GM12864 (cell line): ENCODE results near the gene CDX1.

Experiments used
- DNase-seq: peaks from one replicate; pipeline ENCODE4 v3.0.0-alpha.2; 2011; ENCODE audit warnings: low read depth
- H3K4me3 ChIP-seq: 2 replicates; pipeline ENCODE4 v1.5.1; 2011; ENCODE audit warnings: mild to moderate bottlenecking, low read depth, low read length, control low read depth
- CTCF ChIP-seq: IDR thresholded peaks from 2 replicates; pipeline ENCODE4 v1.5.1; 2011; ENCODE audit warnings: low read depth, mild to moderate bottlenecking, moderate library complexity, low read length, control low read depth, inconsistent platforms; ENCODE audit errors: missing control alignments

CDX1 gene

GRCh38 chr5:150153957-150154617, 12.5 kb upstream of the CDX1 start:
- no peak for DNase-seq
- no peak overlapping the region for H3K4me3 ChIP-seq

GRCh38 chr5:150154618-150155128, 11.9 kb upstream of the CDX1 start:
- DNase-seq: no peak
- TF ChIP-seq CTCF: no peak
- no peak overlapping the region for H3K4me3 ChIP-seq

More at GRCh38 chr5:150153957-150154617, 12.5 kb upstream of the CDX1 start:
- TF ChIP-seq CTCF: peak; percentile 29

DNA sequence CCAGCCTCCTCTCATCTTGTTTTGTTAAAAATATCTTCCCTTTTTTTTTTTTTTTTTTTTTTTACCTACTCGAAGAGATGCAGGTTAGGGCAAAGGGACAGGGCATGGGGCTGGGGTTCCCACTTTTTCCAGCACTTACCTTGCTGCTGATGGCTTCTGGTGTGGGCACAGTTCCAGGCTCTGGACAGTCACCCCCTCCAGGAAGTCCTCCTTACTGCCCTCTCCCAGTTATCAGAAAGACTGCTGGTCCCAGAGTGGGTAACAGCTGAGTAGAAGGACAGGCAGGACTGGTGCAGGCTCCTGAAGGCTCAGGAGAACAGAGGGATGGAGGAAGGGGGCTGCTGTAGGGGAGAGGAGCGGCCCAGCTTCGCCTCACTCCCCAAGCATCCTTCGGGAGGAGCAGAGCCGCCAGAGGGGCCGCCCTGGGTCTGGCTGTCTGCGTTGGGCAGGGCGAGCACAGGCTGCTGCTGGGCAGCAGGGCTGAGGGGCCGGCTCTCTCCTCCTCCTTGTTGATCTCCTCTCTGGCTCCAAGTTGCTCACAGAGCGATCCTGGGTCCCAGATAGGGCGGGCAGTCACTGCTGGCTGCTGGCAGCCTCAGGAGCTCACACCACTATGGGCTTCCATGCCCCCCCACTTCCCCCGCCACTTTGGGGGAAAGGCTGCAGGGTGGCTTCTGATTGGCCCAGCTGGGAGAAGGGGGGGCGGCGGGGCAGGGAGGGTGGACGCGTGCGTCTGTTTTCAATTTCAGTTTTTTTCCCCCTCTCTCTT, 11.1 kb upstream of the CDX1 start, which contains the start of gene PDGFRB:
Gene PDGFRB, minus strand, starts transcription at position 588 of the 769 bp plus-strand sequence. CDS start 18,798 bp downstream, outside the sequence.
- no peak for DNase-seq
- no peak for TF ChIP-seq CTCF
- peak within 1 kb of the TSS; percentile 5; the same call in 1 of the 2 replicates for H3K4me3 ChIP-seq

DNA sequence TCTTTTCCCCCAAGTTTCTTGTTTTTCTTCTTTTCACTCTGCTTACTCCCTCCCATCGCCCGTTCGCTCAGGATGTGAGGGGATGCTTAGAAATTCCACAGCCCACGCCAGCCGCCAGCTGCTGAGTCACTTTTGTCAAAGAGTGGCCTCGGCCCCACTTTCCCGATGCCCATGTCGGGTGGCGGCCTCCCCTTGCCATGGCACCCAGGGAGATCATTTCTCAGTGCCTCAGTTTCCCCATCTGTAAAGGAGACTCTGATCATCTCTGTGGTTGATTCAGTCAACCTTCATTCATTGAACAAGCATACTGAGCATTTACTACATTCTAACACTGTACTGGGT, 10.6 kb upstream of the CDX1 start:
- no peak for DNase-seq
- no peak for TF ChIP-seq CTCF
- H3K4me3 ChIP-seq: peak overlapping the region; percentile 5; the same call in 1 of the 2 replicates

DNA sequence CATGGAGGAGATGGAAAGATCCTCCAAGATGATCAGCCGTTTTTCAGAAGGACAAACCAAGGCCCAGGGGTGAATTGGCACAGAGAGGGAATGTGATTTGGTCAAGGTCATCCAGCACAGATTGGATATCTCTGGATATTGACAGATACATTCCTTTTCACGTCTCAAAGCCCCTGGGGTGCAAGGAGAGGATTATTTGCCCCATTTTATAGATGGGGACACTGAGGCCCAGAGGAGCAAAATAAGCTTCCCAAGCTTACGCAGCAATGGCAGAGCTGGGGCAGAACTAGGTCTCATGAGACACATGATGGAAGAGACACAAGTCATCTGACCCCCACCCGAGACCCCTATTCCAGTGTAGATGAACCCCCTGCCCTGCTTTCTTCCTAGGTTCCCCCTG, 10.0 kb upstream of the CDX1 start:
- no peak overlapping the region for H3K4me3 ChIP-seq
- TF ChIP-seq CTCF: no peak
- no peak for DNase-seq

DNA sequence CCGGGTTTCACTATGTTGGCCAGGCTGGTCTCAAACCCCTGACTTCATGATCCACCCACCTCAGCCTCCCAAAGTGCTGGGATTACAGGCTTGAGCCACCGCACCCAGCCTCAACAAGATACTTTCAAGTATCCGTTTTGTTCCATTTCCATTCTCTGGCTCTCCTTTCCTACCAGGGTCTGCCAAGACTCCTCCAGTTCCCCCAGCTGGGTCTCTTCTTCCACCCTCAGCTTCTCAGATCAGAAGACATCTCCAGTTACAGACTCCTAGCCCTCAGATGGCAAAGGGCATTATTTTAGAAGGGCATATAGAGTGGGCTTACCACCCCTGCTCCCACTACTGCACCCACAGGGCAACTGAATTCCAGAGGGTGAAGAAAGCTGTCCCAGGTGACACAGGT, 9.4 kb upstream of the CDX1 start:
- H3K4me3 ChIP-seq: no peak overlapping the region
- DNase-seq: no peak
- TF ChIP-seq CTCF: no peak
